Loucy (cell line): Measurements from ENCODE around the gene MS4A10.
A peak's percentile ranks its signal among the peaks of the same experiment; 100 is the strongest.

Source experiments
- CTCF ChIP-seq: fragments of 200-600 bp; sonication (generic); conservative IDR thresholded peaks from 2 replicates; pipeline ENCODE4 v1.5.1; 2014; ENCODE audit warnings: mild to moderate bottlenecking, antibody characterized with exemption, low read length
- EZH2phosphoT487 ChIP-seq: fragments of 200-600 bp; IDR thresholded peaks from 2 replicates; pipeline ENCODE4 v1.6.1; 2018; ENCODE audit warnings: antibody characterized with exemption, mild to moderate bottlenecking, moderate library complexity, borderline replicate concordance

- TF ChIP-seq CTCF: peak; percentile 67
- no peak for TF ChIP-seq EZH2phosphoT487
These were observed 28.7 kb upstream of the MS4A10 start, which contains the start of gene MS4A15 for GRCh38 chr11:60756307-60757032.
